CD4-positive, alpha-beta T cell treated with Interferon alpha-2 for 1 hour (primary cell): ENCODE measurements around the gene NUP214.

ENCODE experiments used
- DNase-seq, 2 donors: peaks; one replicate each; pipeline ENCODE4 v3.0.0-alpha.2; 2020 to 2022

NUP214 gene

GRCh38 chr9:131125288-131126058 is at the start of gene NUP214:
Gene NUP214 (plus strand): TSS chr9:131125586. CDS start chr9:131125705, 119 bp downstream.
- peak; percentile 98 to 99 for DNase-seq

GRCh38 chr9:131076347-131077195 is 48.8 kb upstream of the NUP214 start:
- DNase-seq, result no peak

- DNase-seq, result no peak
Measured at GRCh38 chr9:131078427-131079366, 46.7 kb upstream of the NUP214 start.

DNA sequence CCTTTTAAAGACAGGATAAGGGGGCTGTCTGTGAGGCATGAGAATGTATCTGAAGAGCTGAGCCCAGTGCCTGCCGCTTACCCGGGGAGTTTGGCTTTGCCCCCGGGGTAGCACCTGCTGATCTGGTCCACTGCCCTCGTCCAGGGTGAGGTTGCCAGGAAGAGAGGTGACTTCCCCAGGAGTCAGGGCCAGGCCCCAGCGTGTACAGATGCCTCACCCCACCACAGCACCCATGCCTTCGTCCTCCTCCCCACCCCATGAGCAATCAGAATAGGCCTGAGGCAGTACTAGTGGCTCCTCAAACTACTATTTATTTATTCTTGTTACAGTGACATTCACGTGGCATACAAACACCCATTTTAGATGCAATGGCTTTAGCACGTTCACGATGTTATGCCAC is 44.8 kb upstream of the NUP214 start:
- no peak for DNase-seq

DNA sequence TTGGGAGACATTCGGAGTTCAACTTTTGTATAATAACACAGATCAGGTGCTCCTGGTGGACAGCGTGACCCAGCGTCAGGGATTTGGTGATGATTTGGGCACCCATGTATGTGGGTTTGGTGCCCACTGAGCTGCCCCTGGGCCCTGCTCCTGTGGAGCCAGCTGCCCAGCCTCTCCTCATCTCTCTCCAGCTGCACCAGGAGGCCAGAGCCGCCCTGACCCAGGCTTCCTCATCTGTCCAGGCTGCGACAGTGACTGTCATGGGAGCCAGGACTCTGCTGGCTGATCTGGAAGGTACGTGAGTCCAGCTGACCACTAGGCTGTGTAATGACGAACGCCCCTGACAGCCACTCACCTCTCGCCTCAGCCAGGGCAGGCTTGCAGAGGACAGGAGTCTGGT is 43.5 kb upstream of the NUP214 start:
- no peak for DNase-seq

DNA sequence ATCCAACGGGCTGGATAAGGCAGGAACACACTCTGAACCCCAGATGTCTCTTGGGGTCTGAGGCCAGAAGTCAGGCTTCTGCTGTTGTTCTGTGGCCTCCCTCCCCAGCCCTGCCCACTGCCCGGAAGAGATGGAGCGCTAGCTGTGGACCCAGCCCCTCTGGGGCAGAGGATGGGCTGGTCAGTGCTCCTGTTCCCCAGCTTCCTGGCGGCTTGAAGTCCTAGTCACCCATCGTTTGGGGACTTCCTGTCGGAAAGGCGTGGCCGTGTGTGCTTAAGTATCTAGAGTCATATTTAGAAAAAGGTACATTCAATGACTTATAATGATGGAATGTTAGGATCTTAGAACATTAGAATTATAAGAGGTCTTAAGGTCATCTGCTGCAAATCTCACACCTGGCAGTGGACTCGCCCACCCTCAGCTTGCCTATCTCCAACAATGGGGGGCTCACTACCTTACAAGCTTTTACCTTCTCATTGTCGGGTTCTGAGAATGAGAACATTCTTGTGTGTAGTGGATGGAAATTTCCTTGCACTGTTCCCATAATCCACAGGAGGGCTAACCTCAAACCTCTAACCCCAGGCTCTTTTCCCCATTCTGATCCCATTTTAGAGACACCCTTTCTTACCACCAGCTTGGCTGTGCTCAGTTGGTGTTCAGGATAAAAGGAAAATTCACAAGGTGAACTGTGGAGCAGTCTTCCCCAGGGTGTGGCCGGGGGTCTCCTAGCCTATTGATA is 42.4 kb upstream of the NUP214 start:
- no peak for DNase-seq

DNA sequence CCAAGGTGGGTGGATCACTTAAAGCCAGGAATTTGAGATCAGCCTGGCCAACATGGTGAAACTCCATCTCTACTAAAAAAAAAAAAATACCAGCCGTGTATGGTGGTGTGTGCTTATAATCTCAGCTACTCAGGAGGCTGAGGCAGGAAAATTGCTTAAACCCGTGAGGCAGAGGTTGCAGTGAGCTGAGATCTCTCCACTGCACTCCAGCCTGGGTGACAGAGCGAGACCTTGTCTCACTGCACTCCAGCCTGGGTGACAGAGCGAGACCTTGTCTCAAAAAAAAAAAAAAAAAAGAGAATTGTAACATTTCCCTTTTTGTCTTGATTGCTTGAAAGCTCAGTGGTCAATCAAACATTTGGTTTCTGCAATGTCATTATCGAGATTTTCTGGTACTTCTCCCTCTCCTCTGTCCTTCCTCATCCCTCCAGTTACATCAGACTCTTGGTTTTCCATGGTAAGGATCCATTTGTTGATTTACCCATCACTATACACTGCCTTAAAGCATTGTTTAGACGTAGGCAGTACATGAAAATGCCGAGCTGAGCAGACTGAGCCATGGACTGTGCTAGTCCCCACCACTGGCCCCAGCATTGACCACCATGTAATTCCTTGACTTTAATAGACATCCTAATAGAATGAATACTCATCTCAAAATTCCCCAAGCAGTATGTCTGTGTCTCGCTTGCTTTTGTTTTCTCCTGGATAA is 40.6 kb upstream of the NUP214 start:
- DNase-seq, result no peak

DNA sequence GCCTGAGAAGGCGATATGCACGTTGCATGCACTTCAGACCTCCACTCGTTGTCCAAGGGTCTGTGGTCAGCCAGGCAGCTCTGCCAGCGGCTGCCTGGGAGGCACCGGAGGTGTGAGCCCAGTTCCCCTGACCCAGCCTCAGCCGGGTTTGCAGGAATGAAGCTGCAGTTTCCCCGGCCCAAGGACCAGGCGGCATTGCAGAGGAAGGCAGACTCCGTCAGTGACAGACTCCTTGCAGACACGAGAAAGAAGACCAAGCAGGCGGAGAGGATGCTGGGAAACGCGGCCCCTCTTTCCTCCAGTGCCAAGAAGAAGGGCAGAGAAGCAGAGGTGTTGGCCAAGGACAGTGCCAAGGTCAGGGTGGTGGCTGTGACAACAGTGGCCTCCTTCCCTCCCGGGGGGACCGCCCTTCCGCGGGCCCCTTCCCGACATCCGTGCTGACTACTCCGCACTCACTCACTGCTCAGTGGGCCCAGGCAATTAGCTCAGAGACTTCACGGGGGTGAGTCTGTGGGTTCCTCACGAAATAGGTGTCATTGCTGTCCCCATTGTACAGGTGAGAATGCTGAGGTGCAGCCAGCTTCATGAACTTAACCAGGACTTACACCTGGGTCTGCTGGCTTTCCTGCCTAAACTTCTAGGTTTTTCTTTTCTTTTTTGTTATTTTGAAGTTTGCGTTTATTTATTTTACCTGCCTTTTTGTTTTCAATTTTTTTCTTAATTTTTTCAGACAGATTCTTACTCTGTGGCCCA is 39.8 kb upstream of the NUP214 start:
- DNase-seq, result no peak

DNA sequence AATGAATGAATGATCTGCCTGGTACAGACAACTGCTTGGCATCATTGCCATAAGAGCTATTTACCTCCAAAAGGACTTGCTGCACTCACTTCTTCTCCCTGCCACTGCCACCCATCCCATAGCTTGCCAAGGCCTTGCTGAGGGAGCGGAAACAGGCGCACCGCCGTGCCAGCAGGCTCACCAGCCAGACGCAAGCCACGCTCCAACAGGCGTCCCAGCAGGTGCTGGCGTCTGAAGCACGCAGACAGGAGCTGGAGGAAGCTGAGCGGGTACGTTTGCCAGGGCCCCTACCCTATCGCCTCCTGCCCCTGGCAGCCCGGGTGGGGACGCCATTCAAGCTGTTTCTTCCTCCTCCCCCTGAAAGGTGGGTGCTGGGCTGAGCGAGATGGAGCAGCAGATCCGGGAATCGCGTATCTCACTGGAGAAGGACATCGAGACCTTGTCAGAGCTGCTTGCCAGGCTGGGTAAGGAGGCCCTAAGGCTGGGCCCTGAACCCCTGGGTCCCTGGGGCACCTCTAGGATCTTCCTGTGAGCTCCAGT is 38.0 kb upstream of the NUP214 start:
- DNase-seq, result no peak

GRCh38 chr9:131090025-131090787 is 35.2 kb upstream of the NUP214 start:
- no peak for DNase-seq

DNA sequence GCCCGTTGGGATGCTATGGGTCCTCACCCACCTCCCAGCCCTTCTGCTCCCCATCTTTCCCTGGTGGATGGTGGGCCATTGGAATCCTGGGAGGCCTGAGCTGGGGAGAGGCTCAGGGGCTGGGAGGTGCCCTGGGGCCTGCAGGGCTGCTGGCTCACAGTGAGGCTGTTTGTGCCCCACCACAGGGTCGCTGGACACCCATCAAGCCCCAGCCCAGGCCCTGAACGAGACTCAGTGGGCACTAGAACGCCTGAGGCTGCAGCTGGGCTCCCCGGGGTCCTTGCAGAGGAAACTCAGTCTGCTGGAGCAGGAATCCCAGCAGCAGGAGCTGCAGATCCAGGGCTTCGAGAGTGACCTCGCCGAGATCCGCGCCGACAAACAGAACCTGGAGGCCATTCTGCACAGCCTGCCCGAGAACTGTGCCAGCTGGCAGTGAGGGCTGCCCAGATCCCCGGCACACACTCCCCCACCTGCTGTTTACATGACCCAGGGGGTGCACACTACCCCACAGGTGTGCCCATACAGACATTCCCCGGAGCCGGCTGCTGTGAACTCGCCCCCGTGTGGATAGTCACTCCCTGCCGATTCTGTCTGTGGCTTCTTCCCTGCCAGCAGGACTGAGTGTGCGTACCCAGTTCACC is 33.9 kb upstream of the NUP214 start:
- DNase-seq, result no peak

GRCh38 chr9:131092030-131092429 is 33.4 kb upstream of the NUP214 start:
- DNase-seq, result no peak

DNA sequence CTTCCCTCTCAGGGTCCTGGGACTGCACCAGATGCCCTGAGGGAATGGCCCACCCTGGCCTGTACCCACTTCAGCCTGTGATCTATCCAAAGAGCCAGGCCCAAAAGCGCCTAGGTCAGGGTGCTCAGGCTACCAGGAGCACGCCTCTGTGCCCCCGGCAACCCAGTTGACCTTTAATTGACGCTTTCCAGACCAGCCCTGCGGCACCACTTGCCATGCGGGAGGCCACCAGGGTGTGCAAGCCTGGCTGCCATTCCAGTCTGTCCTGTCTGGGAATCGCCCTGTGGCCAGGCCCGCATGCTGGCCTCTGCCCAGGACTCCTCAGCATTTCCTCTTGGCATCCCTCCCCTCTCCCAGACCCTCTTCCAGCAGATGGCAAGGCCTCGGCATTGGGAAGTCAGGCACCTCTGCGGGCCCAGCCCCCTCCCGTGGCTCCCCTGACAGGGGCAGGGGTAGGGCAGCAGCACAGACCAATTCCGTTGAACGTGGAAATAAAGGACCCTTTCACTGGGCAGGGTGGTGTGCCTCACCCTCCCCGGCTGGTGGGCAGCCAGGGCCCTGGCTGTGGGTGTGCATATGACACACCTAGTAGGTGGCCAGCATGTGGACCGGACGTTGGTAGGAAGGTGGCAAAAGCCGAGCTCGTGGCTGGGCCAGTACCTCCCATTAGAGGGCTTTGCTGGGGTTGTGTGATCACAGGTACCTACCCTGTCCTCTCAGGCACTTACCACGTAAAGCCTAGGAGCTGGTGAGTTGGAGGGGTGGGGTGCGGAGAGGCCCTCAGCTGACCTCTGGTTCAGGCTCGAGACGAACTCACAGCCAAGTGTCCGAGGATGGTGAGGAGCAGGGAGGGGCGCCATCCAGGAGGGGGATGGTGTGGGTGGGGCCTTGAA is 32.6 kb upstream of the NUP214 start:
- no peak for DNase-seq

- no peak for DNase-seq
Measured at GRCh38 chr9:131094015-131094414, 31.4 kb upstream of the NUP214 start.

GRCh38 chr9:131094622-131095021 is 30.8 kb upstream of the NUP214 start:
- DNase-seq, result no peak

GRCh38 chr9:131095666-131096268 is 29.6 kb upstream of the NUP214 start:
- no peak for DNase-seq

DNA sequence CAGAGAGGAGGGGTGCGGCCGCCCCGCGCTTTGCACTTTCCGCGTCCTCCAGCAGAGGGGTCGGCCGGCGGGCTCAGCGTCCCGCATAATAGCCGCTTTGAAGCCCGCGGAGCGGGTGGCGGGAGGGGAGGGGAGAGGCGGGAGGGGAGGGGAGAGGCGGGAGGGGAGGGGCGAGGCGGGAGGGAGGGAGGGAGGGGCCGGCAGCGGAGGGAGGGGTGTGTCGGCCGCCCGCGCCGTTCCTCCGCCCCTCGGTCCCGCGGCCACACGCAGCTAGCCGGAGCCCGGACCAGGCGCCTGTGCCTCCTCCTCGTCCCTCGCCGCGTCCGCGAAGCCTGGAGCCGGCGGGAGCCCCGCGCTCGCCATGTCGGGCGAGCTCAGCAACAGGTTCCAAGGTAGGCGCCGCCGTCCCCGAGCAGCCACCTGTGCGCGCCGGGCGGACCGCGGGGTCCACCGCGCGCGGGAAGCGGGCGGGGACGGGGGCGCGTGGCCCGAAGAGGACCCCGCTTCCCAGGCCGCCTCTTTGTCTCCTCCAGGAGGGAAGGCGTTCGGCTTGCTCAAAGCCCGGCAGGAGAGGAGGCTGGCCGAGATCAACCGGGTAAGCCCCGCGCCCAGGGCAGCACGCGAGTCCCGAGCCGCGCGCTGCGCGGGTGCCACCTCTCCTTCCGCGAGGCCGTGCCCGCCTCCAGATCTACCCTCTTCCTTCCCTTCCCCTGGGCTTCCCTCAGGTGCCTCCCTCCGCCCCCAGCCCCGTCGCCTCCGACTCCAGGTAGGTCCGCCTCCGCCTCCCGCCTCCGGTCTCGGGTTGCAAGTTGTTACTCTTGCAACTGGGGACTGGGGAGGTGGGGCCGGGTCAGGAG is 28.9 kb upstream of the NUP214 start, which contains the start of gene AIF1L:
Gene AIF1L (plus strand): TSS at position 263 of the 857 bp plus-strand sequence. CDS start 99 bp downstream, at position 362.
- no peak for DNase-seq
